ENCODE measurements around the gene SIM1.

GRCh38 chr6:100393493-100393892 lies 71.2 kb downstream of the SIM1 start:
- TF ChIP-seq CTCF (IDR thresholded peaks at IDR 0.05) (no peak), POLR2AphosphoS5 (IDR thresholded peaks at IDR 0.05) (no peak), EP300 (IDR thresholded peaks at IDR 0.05) (no peak), POLR2A (IDR thresholded peaks at IDR 0.05) (no peak)
